Osteocyte (in vitro differentiated cells): Measurements from ENCODE around the gene STARD10. TPM values are rescaled to one million over a fixed set of nuclear protein-coding genes. Genes with fewer than 3 reads are reported as not detected.

Experiments
- DNase-seq: peaks from one replicate; pipeline ENCODE4 v3.0.0; 2021; ENCODE audit warnings: mixed read lengths; ENCODE audit not compliant: unreplicated experiment; ENCODE audit errors: extremely low spot score
- H3K27ac Mint-ChIP-seq: one replicate; pipeline ENCODE4 v1.8.0; 2021; ENCODE audit warnings: mild to moderate bottlenecking, mixed read lengths; ENCODE audit not compliant: unreplicated experiment
- H3K27me3 Mint-ChIP-seq: one replicate; pipeline ENCODE4 v1.8.0; 2021; ENCODE audit warnings: mixed read lengths; ENCODE audit not compliant: unreplicated experiment
- H3K36me3 Mint-ChIP-seq: one replicate; pipeline ENCODE4 v1.8.0; 2021; ENCODE audit warnings: mixed read lengths; ENCODE audit not compliant: unreplicated experiment
- H3K4me1 Mint-ChIP-seq: one replicate; pipeline ENCODE4 v1.8.0; 2021; ENCODE audit warnings: mixed read lengths; ENCODE audit not compliant: unreplicated experiment
- H3K4me3 Mint-ChIP-seq: one replicate; pipeline ENCODE4 v1.8.0; 2021; ENCODE audit warnings: mild to moderate bottlenecking, moderate library complexity, mixed read lengths; ENCODE audit not compliant: unreplicated experiment
- H3K9me3 Mint-ChIP-seq: one replicate; pipeline ENCODE4 v1.8.0; 2021; ENCODE audit warnings: mixed read lengths; ENCODE audit not compliant: unreplicated experiment
- total RNA-seq: library from RNA; stranded (reverse); gene quantifications from 2 replicates; pipeline ENCODE4 v1.2.1, GENCODE V29; 2021
- TF ChIP-seq, protein P1 (sequence below): fragments of 200-600 bp; sonication (generic); IDR thresholded peaks from 2 replicates; pipeline ENCODE4 v1.5.0; 2021; ENCODE audit warnings: antibody characterized with exemption, mild to moderate bottlenecking, moderate library complexity

STARD10 gene
- total RNA-seq, 1 donor from 2014 or later, result 27.7 TPM

DNA sequence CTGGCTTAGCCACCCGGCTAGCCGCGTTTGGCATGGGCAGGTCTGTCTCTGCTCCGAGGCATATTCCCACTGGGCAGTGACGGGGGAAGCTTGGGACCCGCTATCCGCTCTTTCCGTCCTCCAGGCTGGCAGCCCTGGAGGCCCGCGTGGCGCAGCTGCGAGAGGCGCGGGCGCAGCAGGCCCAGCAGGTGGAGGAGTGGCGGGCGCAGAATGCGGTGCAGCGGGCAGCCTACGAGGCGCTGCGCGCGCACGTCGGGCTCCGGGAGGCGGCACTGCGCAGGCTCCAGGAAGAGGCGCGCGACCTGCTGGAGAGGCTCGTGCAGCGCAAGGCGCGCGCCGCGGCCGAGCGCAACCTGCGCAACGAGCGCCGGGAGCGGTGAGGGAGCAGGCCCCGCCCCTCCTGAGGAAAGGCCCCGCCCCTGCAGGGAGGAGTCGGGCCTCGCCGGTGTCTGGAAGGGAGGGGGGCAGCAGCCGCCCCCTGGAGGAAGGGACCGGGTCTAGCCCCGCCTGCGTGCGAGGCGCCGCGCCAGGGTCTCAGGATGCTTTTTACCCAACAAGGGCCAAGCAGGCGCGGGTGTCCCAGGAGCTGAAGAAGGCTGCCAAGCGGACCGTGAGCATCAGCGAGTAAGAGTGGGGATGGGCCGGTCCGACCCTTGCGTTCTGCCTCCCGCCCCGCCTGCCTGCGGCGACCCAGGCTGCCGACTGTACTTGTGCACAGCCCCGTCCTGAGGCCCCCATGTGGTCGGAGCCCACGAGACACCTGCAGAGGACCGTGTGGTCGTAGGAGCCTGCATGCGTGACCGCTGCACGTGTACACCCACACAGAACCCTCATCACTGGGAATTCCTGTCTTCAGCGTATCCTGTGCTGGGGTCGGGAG, 28.3 kb upstream of the STARD10 start:
- Mint-ChIP-seq H3K9me3 (no peaks in the 10 kb centered on the region), H3K27me3 (no peaks in the 10 kb centered on the region), H3K4me1 (peaks cover 8% of the 10 kb centered on the region), H3K36me3 (peaks cover 6% of the 10 kb centered on the region), H3K27ac (no peak overlapping the region), H3K4me3 (peak overlapping the region; percentile 68)
- peak; percentile 96 for DNase-seq
- TF ChIP-seq, protein P1, sequence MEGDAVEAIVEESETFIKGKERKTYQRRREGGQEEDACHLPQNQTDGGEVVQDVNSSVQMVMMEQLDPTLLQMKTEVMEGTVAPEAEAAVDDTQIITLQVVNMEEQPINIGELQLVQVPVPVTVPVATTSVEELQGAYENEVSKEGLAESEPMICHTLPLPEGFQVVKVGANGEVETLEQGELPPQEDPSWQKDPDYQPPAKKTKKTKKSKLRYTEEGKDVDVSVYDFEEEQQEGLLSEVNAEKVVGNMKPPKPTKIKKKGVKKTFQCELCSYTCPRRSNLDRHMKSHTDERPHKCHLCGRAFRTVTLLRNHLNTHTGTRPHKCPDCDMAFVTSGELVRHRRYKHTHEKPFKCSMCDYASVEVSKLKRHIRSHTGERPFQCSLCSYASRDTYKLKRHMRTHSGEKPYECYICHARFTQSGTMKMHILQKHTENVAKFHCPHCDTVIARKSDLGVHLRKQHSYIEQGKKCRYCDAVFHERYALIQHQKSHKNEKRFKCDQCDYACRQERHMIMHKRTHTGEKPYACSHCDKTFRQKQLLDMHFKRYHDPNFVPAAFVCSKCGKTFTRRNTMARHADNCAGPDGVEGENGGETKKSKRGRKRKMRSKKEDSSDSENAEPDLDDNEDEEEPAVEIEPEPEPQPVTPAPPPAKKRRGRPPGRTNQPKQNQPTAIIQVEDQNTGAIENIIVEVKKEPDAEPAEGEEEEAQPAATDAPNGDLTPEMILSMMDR, result peak; percentile 26

DNA sequence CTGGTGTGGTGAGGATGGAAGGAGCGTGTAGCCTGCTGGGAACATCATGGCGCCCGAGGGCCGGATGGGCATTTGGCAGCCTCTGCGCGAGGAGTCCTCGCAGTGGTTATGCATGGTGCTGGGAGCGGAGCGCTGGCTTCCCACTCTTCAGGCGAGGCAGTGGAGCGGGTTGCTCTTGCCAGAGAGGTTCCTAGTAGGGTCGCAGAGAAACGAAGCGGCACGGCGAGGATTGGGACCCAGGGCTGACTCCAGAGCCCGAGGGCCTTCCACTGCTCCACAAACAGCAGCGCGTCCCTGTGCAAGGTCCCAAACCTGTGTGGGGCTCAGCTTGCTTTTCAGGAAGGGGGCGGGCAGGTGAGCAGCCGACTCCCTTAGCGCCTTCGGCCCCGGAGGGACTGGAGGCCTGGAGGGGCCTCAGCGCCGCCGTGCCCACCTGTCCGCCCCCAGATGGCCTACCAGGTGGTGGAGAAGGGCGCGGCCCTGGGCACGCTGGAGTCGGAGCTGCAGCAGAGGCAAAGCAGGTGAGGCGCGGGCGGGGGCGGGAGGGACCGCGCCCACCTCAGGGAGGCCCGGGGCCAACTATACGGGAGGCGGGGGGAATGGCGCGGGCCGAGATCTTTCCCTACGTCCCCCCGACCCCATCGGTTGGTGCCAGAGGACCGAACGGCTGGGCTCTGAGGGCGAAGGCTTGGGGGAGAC, 27.5 kb upstream of the STARD10 start:
- no peaks in the 10 kb centered on the region for H3K27me3 Mint-ChIP-seq
- TF ChIP-seq, protein P1, result no peak
- DNase-seq, result no peak
- peaks cover 6% of the 10 kb centered on the region for H3K36me3 Mint-ChIP-seq
- H3K4me3 Mint-ChIP-seq, result peak overlapping the region; percentile 68
- H3K4me1 Mint-ChIP-seq, result peaks cover 8% of the 10 kb centered on the region
- no peak overlapping the region for H3K27ac Mint-ChIP-seq
- no peaks in the 10 kb centered on the region for H3K9me3 Mint-ChIP-seq

DNA sequence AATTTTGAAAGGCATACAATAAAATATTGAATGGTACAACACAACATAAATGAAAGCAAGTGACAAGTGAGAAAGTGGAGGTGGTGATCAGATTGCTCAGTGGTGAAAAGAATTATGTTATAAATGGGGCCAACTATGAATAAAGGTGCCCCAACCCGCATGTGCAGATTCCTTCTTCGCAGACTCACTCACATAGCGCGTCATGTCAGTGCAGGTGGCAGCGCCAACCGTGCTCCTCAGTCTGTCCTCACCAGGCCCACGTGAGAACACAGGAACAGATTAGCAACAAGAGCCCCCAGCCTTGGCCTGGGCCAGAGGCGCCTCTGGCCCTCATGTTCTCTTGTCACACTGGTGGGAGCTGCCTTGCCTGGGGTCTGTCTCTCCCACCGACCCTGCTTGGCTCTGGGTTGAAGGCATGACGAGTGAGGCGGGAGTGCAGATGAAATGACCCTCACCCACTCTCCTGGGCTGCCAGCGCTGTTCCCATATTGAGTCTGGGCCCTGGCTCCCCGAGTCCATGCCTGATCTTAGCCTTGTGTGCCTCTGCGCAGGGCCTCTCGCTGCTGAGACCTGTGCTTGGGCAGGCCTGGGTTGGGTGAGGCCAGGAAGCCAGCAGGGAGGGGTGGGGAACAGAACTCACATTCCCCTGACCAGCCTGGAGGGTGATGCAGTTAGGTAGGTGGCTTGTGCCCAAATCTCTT, 26.7 kb upstream of the STARD10 start:
- TF ChIP-seq, protein P1, result no peak
- Mint-ChIP-seq H3K36me3 (peaks cover 6% of the 10 kb centered on the region), H3K27me3 (no peaks in the 10 kb centered on the region), H3K4me1 (peaks cover 10% of the 10 kb centered on the region), H3K4me3 (peak overlapping the region; percentile 68), H3K9me3 (no peaks in the 10 kb centered on the region), H3K27ac (no peak overlapping the region)
- DNase-seq, result no peak

DNA sequence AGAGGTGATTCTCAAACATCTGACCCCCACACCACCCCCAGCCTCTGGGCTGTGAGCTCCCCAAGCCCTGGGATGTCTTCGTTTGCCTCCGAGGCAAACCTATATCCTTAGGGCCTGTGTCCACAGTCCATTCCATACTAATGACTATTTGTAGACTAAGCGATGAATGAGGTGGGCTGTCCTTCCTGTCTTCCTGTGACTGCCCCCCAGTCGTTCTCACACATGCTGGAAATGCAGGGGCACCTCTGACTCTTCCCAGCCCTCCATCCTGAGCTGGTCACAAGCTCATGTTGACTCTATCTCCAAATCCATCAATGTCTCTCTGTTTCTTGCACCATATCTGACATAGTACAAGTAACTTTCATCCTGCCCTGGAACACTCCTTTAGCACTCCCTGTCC, 25.1 kb upstream of the STARD10 start:
- Mint-ChIP-seq H3K4me3 (no peak overlapping the region), H3K27me3 (no peaks in the 10 kb centered on the region), H3K9me3 (no peaks in the 10 kb centered on the region), H3K4me1 (peaks cover 18% of the 10 kb centered on the region), H3K36me3 (peaks cover 6% of the 10 kb centered on the region), H3K27ac (no peak overlapping the region)
- TF ChIP-seq, protein P1, result no peak
- no peak for DNase-seq
